Activated T-cell treated with anti-CD3 and anti-CD28 coated beads for 48 hours (primary cell): ENCODE results near the gene CACNA1E.
"Not testable (repeated sequence)": the region's sequence is repeated elsewhere in the genome, so short reads cannot be mapped to it uniquely, and the experiment has no call there.

Experiments
- DNase-seq: peaks from one replicate; pipeline ENCODE4 v3.0.0-alpha.2; 2020; ENCODE audit warnings: low read depth

The CACNA1E gene

DNA sequence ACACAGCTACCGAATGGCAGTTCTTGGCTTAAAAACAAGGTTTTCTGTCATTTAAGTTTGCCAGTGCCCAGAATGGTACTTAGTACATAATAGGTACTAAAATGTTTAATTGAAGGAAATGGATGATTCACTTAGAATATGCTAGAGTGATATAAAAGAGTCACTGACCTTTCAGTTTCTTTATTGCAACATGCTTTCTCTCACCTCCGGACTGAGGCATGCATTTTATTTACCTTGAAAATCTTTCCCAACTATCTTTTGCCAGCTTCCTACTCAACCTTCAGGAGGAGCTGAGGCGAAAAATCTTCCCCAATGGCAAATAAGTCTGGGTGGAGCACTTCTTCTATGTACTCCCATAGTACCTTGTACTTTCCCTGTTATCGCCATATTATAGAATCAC lies 333.3 kb downstream of the CACNA1E start:
- DNase-seq: no peak

DNA sequence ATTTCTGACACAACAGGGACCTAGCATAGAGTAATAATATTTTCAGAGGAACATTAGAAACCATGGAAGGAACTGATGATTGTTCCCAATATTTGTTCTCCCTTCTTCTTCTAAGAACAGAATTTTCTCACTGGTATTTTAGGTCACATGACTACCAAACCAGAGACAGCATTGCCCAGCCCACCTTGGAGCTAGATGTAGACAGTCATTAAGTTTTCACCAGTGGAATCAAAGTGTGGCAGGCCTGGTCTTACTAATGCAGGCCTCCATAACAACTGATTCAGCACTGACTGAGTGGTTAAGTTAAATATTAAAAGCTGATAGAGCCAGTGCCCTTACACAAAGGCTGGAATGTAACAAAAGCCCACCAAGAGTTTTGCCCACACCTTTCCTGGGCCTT lies 333.8 kb downstream of the CACNA1E start:
- no peak for DNase-seq

DNA sequence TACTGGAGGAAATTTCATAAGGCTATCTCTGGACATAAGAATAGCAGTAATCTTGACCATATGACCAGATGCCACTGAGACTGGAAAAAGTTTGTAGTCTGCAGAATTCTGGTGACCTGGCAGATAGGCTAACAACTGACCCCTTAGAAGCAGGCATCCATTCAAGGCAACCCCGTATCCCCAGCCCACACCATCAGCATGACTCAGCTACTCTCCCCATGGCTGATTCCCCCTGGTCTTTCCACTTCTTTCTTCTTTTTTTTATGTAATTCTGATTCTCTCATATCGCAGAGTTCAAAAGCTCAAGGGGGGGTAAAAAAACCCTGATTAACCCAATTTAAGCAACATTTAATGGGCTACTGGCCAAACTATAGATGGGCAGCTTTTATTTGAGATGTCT lies 335.1 kb downstream of the CACNA1E start:
- no peak for DNase-seq

DNA sequence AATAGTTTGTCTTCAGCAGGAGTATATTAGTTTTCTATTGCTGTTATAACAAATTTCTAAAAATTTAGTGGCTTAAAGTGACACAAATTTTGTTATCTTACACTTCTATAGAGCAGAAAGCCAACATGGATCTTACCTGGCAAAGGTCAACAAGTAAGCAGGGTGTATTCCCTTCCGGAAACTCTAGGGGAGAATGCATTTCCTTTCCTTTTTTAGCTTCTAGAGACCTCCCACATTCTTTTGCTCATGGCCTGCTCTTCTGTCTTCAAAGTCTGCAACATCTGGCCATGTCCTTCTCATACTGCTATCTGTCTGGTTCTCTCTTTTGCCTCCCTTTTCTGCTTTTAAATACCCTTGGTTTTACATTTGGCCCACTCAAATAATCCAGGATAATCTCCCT lies 335.6 kb downstream of the CACNA1E start:
- DNase-seq: no peak

DNA sequence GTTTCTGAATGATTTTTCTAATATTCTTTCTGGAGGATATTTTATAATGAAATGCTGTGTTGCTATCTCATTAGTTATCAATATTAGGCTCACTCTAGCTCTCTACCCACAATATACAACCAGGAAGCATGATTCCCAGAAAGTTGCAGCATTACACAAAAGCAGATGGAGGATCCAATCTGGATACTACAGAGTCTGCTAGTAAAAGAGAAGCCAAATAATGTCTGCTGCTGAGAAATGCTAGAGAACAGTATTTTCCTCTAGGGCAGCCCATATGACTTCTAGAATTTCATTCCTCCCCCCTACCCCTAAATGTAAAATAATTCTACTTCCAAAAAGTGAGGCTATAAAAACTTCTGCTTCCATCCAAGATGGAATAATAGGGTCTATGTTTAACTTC lies 338.4 kb downstream of the CACNA1E start:
- DNase-seq: no peak

DNA sequence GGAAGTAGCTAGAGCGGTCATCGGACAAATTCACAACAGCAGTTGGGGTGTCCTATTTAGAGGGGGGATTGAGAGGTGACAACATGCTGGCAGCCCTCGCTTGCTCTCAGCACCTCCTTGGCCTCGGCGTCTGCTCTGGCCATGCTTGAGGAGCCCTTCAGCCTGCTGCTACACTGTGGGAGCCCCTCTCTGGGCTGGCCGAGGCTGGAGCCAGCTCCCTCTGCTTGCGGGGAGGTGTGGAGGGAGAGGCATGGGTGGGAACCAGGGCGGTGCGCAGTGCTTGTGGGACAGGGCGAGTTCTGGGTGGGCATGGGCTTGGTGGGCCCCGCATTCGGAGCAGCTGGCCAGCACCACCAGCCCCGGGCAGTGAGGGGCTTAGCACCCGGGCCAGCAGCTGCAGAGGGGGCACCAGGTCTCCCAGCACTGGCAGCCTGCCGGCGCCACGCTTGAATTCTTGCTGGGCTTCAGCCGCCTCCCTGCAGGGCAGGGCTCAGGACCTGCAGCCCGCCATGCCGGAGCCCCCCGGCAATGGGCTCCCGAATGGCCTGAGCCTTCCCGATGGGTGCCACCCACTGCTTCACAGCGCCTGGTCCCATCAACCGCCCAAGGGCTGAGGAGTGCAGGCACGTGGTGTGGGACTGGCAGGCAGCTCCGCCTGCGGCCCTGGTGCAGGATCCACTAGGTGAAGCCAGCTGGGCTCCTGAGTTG lies 349.0 kb downstream of the CACNA1E start:
- DNase-seq: not testable (repeated sequence)

DNA sequence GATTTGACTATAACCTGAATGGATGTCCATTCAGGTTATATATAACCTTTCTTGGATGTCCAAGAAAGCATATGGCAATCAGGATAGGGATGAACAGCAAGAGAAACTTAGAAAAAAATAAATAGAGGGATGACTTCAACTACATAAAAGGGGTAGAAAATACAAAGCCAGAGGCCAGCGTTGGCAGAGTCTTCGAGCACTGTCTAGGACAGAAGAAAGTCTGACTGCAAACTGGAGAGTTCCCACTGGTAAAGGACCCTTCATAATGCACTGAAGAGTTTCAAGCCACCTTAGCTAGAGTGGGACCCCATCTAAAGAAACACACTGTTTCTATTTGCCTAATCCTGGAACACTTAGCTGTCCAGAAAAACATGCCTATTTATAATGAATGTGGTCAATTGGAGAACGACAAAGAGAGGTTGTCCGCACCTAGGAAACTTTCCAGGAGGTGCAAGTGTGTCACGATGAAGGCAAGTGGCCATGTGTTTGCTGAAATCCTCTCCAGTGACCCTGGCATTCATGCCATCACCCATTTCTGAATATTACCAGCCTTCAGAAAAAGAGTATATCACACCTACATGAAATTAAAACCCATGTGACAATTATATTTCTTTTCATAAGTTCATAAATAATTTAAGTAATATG lies 362.8 kb downstream of the CACNA1E start:
- no peak for DNase-seq

DNA sequence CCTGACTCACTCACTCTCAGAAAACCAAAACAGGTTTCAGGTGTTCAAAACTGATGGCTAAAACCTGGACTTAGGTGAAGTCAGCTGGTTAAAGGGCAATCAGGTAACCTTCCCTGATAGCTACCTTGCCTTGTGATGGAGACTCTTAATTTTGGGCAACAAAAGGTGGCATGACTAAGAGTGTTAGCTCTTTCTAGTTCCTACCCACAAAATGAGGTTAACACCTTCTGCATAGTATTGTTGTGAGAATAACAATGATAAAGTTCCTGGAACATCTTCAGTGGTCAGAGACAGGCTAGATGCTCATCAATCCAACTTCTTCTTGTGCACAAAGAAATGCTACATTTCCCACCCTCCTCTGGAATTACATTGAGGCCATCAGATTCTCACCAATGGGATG lies 363.4 kb downstream of the CACNA1E start:
- no peak for DNase-seq

DNA sequence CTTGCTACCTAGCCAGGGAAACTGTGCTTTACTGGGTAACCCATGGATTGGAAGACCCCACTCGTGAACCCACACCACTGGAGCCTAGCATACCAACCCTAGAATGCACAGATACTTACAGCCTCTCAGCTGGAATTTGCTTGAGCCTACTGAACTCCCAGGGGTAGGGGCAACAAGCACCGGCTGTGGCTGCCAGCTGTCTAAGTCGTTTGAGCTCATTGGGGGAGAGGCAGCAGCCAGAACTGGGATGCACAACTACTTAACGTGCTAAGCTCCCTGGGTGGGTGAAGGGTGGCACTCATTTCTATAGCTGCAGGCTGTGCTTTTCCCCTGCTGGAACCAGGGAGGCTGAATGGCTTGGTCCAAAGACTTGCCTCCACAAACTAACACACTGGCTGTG lies 365.8 kb downstream of the CACNA1E start:
- DNase-seq: no peak

DNA sequence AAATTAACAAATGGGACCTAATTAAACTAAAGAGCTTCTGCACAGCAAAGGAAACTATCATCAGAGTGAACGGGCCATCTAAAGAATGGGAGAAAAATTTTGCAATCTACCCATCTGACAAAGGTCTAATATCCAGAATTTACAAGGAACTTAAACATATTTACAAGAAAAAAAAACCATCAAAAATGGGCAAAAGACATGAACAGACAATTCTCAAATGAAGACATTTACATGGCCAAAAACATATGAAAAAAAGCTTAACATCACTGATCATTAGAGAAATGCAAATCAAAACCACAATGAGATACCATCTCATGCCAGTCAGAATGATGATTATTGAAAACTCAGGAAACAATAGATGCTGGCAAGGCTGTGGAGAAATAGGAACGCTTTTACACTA lies 370.9 kb downstream of the CACNA1E start:
- not testable (repeated sequence) for DNase-seq

DNA sequence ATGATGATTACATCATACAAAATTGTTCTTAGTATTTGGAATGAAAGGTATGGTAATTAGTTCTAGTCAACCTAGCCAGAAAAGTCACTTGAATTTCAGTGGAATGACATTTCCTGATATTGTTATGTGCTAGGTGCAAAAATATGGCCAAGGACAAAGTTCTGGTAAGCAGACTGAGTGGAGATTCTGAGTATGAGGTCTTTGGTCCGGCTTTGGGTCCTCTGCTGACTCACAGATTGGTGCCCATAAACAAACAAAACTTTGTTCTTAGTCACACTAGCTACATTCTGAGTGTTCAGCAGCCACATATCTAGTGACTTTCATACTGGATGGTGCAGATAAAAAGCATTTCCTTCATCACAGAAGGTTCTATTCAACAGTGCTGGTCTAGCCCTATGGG lies 372.1 kb downstream of the CACNA1E start:
- no peak for DNase-seq
